H1 (cell line): Measurements from ENCODE around the gene BRMS1L. TPM values are rescaled to one million over a fixed set of nuclear protein-coding genes. Genes with fewer than 3 reads are reported as not detected.

Experiments
- CHD1 ChIP-seq: IDR thresholded peaks from 2 replicates; pipeline ENCODE4 v1.6.1; 2012; ENCODE audit warnings: low read depth, low read length, improper control_type of control experiment
- CTBP2 ChIP-seq: IDR thresholded peaks from 2 replicates; pipeline ENCODE4 v1.7.0; 2011; ENCODE audit warnings: borderline replicate concordance, mild to moderate bottlenecking, moderate library complexity, mixed read lengths, low read length; ENCODE audit not compliant: insufficient read depth, insufficient read length
- JUN ChIP-seq: IDR thresholded peaks from 2 replicates; pipeline ENCODE4 v1.6.1; 2011; ENCODE audit warnings: low read depth, mild to moderate bottlenecking, improper control_type of control experiment, low read length
- SIN3A ChIP-seq, 2 experiments: IDR thresholded peaks in 1 of 2; conservative IDR thresholded peaks in 1 of 2; 2 replicates each; pipeline ENCODE4 v1.6.1; 2011 to 2012; ENCODE audit warnings: low read length in 2 of 2, improper control_type of control experiment in 1 of 2, low read depth in 1 of 2, mild to moderate bottlenecking in 1 of 2
- SRF ChIP-seq: IDR thresholded peaks from 2 replicates; pipeline ENCODE4 v1.6.1; 2011; ENCODE audit warnings: mild to moderate bottlenecking, low read depth, low read length, moderate library complexity
- polyA plus RNA-seq, 7 experiments: library from polyadenylated mRNA; depleted of rRNA in 3 of 7; stranded (reverse) in 5 of 7; unstranded in 2 of 7; fragments of >200 nt in 5 of 7; fragments of 200-250 nt in 2 of 7; gene quantifications; 1 replicate in 5 of 7; 2 replicates in 1 of 7; 4 replicates in 1 of 7; pipeline versions ENCODE4 v1.2.1 to v1.2.3, GENCODE V29; 2011 to 2013; ENCODE audit warnings: missing spikeins in 2 of 7, mixed read lengths in 2 of 7
- total RNA-seq: library from RNA; stranded (reverse); fragmentation: NEBNext Ultra II Directional; extraction: Animal tissue kit (Norgen Biotek cat#: 25700); gene quantifications from 2 replicates; pipeline ENCODE4 v1.2.1, GENCODE V29; 2021
- TF ChIP-seq, protein P1 (sequence below): fragments of 300-600 bp; sonication (generic); IDR thresholded peaks from 2 replicates; pipeline ENCODE4 v1.7.1; 2012; ENCODE audit warnings: low read length, moderate library complexity, mild to moderate bottlenecking, inconsistent platforms; ENCODE audit not compliant: insufficient replicate concordance

The BRMS1L gene
- total and polyA plus RNA-seq, 2 of the 8 experiments (the other 6 are each of a cell fraction or from before 2014, with no cell fraction given): 4.4 to 10.9 TPM

DNA sequence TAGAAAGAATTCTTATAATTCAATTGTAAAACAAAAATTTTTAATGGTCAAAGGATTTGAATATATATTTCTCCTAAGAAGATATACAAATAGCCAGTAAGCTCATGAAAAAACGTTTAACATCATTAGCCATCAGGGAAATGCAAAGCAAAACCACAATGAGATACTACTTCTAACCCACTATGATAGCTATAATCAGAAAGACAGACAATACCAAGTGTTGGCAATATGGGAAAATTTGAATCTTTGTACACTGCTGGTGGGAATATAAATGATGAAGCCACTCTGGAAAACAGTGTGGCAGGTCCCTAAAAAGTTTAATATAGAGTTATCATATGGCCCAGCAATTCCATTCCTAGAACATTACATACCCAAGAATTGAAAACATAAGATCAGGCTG is 42.4 kb upstream of the BRMS1L start (continued):
- TF ChIP-seq, protein P1, sequence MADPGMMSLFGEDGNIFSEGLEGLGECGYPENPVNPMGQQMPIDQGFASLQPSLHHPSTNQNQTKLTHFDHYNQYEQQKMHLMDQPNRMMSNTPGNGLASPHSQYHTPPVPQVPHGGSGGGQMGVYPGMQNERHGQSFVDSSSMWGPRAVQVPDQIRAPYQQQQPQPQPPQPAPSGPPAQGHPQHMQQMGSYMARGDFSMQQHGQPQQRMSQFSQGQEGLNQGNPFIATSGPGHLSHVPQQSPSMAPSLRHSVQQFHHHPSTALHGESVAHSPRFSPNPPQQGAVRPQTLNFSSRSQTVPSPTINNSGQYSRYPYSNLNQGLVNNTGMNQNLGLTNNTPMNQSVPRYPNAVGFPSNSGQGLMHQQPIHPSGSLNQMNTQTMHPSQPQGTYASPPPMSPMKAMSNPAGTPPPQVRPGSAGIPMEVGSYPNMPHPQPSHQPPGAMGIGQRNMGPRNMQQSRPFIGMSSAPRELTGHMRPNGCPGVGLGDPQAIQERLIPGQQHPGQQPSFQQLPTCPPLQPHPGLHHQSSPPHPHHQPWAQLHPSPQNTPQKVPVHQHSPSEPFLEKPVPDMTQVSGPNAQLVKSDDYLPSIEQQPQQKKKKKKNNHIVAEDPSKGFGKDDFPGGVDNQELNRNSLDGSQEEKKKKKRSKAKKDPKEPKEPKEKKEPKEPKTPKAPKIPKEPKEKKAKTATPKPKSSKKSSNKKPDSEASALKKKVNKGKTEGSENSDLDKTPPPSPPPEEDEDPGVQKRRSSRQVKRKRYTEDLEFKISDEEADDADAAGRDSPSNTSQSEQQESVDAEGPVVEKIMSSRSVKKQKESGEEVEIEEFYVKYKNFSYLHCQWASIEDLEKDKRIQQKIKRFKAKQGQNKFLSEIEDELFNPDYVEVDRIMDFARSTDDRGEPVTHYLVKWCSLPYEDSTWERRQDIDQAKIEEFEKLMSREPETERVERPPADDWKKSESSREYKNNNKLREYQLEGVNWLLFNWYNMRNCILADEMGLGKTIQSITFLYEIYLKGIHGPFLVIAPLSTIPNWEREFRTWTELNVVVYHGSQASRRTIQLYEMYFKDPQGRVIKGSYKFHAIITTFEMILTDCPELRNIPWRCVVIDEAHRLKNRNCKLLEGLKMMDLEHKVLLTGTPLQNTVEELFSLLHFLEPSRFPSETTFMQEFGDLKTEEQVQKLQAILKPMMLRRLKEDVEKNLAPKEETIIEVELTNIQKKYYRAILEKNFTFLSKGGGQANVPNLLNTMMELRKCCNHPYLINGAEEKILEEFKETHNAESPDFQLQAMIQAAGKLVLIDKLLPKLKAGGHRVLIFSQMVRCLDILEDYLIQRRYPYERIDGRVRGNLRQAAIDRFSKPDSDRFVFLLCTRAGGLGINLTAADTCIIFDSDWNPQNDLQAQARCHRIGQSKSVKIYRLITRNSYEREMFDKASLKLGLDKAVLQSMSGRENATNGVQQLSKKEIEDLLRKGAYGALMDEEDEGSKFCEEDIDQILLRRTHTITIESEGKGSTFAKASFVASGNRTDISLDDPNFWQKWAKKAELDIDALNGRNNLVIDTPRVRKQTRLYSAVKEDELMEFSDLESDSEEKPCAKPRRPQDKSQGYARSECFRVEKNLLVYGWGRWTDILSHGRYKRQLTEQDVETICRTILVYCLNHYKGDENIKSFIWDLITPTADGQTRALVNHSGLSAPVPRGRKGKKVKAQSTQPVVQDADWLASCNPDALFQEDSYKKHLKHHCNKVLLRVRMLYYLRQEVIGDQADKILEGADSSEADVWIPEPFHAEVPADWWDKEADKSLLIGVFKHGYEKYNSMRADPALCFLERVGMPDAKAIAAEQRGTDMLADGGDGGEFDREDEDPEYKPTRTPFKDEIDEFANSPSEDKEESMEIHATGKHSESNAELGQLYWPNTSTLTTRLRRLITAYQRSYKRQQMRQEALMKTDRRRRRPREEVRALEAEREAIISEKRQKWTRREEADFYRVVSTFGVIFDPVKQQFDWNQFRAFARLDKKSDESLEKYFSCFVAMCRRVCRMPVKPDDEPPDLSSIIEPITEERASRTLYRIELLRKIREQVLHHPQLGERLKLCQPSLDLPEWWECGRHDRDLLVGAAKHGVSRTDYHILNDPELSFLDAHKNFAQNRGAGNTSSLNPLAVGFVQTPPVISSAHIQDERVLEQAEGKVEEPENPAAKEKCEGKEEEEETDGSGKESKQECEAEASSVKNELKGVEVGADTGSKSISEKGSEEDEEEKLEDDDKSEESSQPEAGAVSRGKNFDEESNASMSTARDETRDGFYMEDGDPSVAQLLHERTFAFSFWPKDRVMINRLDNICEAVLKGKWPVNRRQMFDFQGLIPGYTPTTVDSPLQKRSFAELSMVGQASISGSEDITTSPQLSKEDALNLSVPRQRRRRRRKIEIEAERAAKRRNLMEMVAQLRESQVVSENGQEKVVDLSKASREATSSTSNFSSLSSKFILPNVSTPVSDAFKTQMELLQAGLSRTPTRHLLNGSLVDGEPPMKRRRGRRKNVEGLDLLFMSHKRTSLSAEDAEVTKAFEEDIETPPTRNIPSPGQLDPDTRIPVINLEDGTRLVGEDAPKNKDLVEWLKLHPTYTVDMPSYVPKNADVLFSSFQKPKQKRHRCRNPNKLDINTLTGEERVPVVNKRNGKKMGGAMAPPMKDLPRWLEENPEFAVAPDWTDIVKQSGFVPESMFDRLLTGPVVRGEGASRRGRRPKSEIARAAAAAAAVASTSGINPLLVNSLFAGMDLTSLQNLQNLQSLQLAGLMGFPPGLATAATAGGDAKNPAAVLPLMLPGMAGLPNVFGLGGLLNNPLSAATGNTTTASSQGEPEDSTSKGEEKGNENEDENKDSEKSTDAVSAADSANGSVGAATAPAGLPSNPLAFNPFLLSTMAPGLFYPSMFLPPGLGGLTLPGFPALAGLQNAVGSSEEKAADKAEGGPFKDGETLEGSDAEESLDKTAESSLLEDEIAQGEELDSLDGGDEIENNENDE: no peak
- TF ChIP-seq JUN: no peak
- no peak for TF ChIP-seq CHD1
- no peak for TF ChIP-seq CTBP2
- TF ChIP-seq SIN3A (conservative IDR thresholded peaks at IDR 0.05 in 1 of 2, IDR thresholded peaks at IDR 0.05 in 1 of 2; ENCODE audit: low read depth in 1 of 2, low read length in 2 of 2): no peak
- TF ChIP-seq SRF: no peak
